ENCODE results near the gene COL19A1. TPM values are rescaled to one million over a fixed set of nuclear protein-coding genes. Genes with fewer than 3 reads are reported as not detected.
"Not testable (repeated sequence)": the region's sequence is repeated elsewhere in the genome, so short reads cannot be mapped to it uniquely, and the experiment has no call there.

COL19A1 gene
- total RNA-seq, 2 experiments from 2014 or later, result 0.03 TPM; not detected in 1

GRCh38 chr6:69820018-69820417 is 46.3 kb upstream of the COL19A1 start:
- ChIA-PET POLR2A (interaction anchor here (0.8 kb wide), 1 partner anchor 8 kb away, joined by 4 read pairs; no protein-coding TSS in a partner anchor), CTCF (ENCODE audit: unreplicated experiment) (no interaction called here)
- H3K9me3 ChIP-seq (ENCODE audit: low read length), result no peaks in the 10 kb centered on the region
- no TSS peak for BruUV-seq (replicated peaks)
- intact Hi-C loops (cut with micrococcal nuclease; ENCODE audit: unreplicated experiment), result no loop called here
- no peaks in the 10 kb centered on the region for H3K79me2 ChIP-seq (ENCODE audit: insufficient read depth, low read depth, low read length)
- H3K4me1 ChIP-seq (ENCODE audit: insufficient read depth, low read length, poor library complexity, severe bottlenecking), result peaks cover 22% of the 10 kb centered on the region
- H3K27ac ChIP-seq (ENCODE audit: low read depth, low read length, poor library complexity, severe bottlenecking), result no peak overlapping the region
- H4K20me1 ChIP-seq (ENCODE audit: insufficient read depth, low read length), result no peaks in the 10 kb centered on the region
- no peaks in the 10 kb centered on the region for H3K9me2 ChIP-seq (ENCODE audit: insufficient read depth, low read length)
- no peak overlapping the region for H3K4me3 ChIP-seq (ENCODE audit: low read depth, low read length, poor library complexity, severe bottlenecking)
- no peak for TF ChIP-seq EZH2phosphoT487 (IDR thresholded peaks at IDR 0.05; ENCODE audit: borderline replicate concordance, low read depth, low read length)
- TF ChIP-seq CTCF (conservative IDR thresholded peaks at IDR 0.05; ENCODE audit: low read length), result no peak
- no peak overlapping the region for H2AFZ ChIP-seq (ENCODE audit: low read length)
- H3K4me2 ChIP-seq (ENCODE audit: low read length), result no peak overlapping the region
- DNase-seq (ENCODE audit: low spot score), result no peak
- no peaks in the 10 kb centered on the region for H3K36me3 ChIP-seq (ENCODE audit: insufficient read depth, low read length)

- H3K4me3 ChIP-seq (ENCODE audit: low read depth, low read length, poor library complexity, severe bottlenecking), result no peak overlapping the region
- TF ChIP-seq EZH2phosphoT487 (IDR thresholded peaks at IDR 0.05; ENCODE audit: borderline replicate concordance, low read depth, low read length) (no peak), CTCF (conservative IDR thresholded peaks at IDR 0.05; ENCODE audit: low read length) (no peak)
- H3K27ac ChIP-seq (ENCODE audit: low read depth, low read length, poor library complexity, severe bottlenecking), result no peak overlapping the region
- H3K9me2 ChIP-seq (ENCODE audit: insufficient read depth, low read length), result no peaks in the 10 kb centered on the region
- ChIA-PET CTCF (ENCODE audit: unreplicated experiment) (no interaction called here), POLR2A (interaction anchor here (0.8 kb wide), 1 partner anchor 9 kb away, joined by 4 read pairs; no protein-coding TSS in a partner anchor)
- H3K4me2 ChIP-seq (ENCODE audit: low read length), result no peak overlapping the region
- no peaks in the 10 kb centered on the region for H4K20me1 ChIP-seq (ENCODE audit: insufficient read depth, low read length)
- H3K79me2 ChIP-seq (ENCODE audit: insufficient read depth, low read depth, low read length), result no peaks in the 10 kb centered on the region
- H3K36me3 ChIP-seq (ENCODE audit: insufficient read depth, low read length), result no peaks in the 10 kb centered on the region
- H2AFZ ChIP-seq (ENCODE audit: low read length), result no peak overlapping the region
- BruUV-seq (replicated peaks), result no TSS peak
- intact Hi-C loops (cut with micrococcal nuclease; ENCODE audit: unreplicated experiment), result no loop called here
- no peaks in the 10 kb centered on the region for H3K9me3 ChIP-seq (ENCODE audit: low read length)
- H3K4me1 ChIP-seq (ENCODE audit: insufficient read depth, low read length, poor library complexity, severe bottlenecking), result peaks cover 18% of the 10 kb centered on the region
- no peak for DNase-seq (ENCODE audit: low spot score)
Measured at GRCh38 chr6:69820438-69820837, 45.9 kb upstream of the COL19A1 start.

GRCh38 chr6:69824355-69824754 is 42.0 kb upstream of the COL19A1 start:
- H3K36me3 ChIP-seq (ENCODE audit: insufficient read depth, low read length); H3K79me2 ChIP-seq (ENCODE audit: insufficient read depth, low read depth, low read length); H3K9me3 ChIP-seq (ENCODE audit: low read length); H2AFZ ChIP-seq (ENCODE audit: low read length); H3K27ac ChIP-seq (ENCODE audit: low read depth, low read length, poor library complexity, severe bottlenecking); H3K4me2 ChIP-seq (ENCODE audit: low read length); BruUV-seq (replicated peaks); intact Hi-C loops (cut with micrococcal nuclease; ENCODE audit: unreplicated experiment); H3K9me2 ChIP-seq (ENCODE audit: insufficient read depth, low read length); H3K4me3 ChIP-seq (ENCODE audit: low read depth, low read length, poor library complexity, severe bottlenecking); DNase-seq (ENCODE audit: low spot score); H4K20me1 ChIP-seq (ENCODE audit: insufficient read depth, low read length); H3K4me1 ChIP-seq (ENCODE audit: insufficient read depth, low read length, poor library complexity, severe bottlenecking): not testable (repeated sequence)
- ChIA-PET CTCF (ENCODE audit: unreplicated experiment) (interaction anchor here (0.5 kb wide), 1 partner anchor 27 kb away, joined by 3 read pairs; no protein-coding TSS in a partner anchor), POLR2A (interaction anchor here (0.7 kb wide), 1 partner anchor 313 kb away, joined by 3 read pairs; no protein-coding TSS in a partner anchor)
